WTC11 (cell line): ENCODE data around the gene FBN2. TPM values are rescaled to one million over a fixed set of nuclear protein-coding genes. Genes with fewer than 3 reads are reported as not detected.

ENCODE experiments used
- ATAC-seq: fragments of 200-7000 bp; cut with Tn5 transposase; 2 replicates; pipeline ENCODE4 v1.10.0; 2021; ENCODE audit warnings: mild to moderate bottlenecking, moderate library complexity
- CTCF ChIA-PET: fragments of 300-600 bp; sonication (Branson Sonifier 250); formaldehyde crosslinking; loops from one replicate; lab custom pipeline; 2021; ENCODE audit warnings: antibody characterized with exemption; lab: Charles Lee
- POLR2A ChIA-PET: fragments of 350-600 bp; sonication (Branson Sonifier 250); formaldehyde crosslinking; loops from one replicate; lab custom pipeline; 2021; ENCODE audit warnings: antibody characterized with exemption; lab: Charles Lee
- DNase-seq: peaks from one replicate; pipeline ENCODE4 v3.0.0; 2021; ENCODE audit warnings: low spot score
- H3K27ac Mint-ChIP-seq: 2 replicates; pipeline ENCODE4 v1.8.0; 2021; ENCODE audit warnings: mixed read lengths
- H3K27me3 Mint-ChIP-seq: 2 replicates; pipeline ENCODE4 v1.8.0; 2021; ENCODE audit warnings: low read depth, mild to moderate bottlenecking, moderate library complexity, mixed read lengths
- H3K36me3 Mint-ChIP-seq: 2 replicates; pipeline ENCODE4 v1.8.0; 2021; ENCODE audit warnings: mixed read lengths
- H3K4me1 Mint-ChIP-seq: 2 replicates; pipeline ENCODE4 v1.8.0; 2022; ENCODE audit warnings: mixed read lengths
- H3K4me3 Mint-ChIP-seq: 2 replicates; pipeline ENCODE4 v1.8.0; 2021; ENCODE audit warnings: mild to moderate bottlenecking, moderate library complexity, mixed read lengths
- H3K9me3 Mint-ChIP-seq: 2 replicates; pipeline ENCODE4 v1.8.0; 2021; ENCODE audit warnings: mixed read lengths
- FOXJ3 ChIP-seq: sonication (generic); formaldehyde crosslinking; IDR thresholded peaks from 2 replicates; pipeline ENCODE4 v1.9.0; 2021; ENCODE audit warnings: missing genetic modification reagents, mild to moderate bottlenecking, borderline replicate concordance
- HMGA2 ChIP-seq: fragments of 250-450 bp; sonication (Bioruptor Pico); IDR thresholded peaks from 2 replicates; pipeline ENCODE4 v1.4.0; 2021; ENCODE audit warnings: mild to moderate bottlenecking, moderate library complexity
- IRF2 ChIP-seq: sonication (generic); formaldehyde crosslinking; IDR thresholded peaks from 2 replicates; pipeline ENCODE4 v1.8.0; 2022; ENCODE audit warnings: low read depth, missing genetic modification reagents, borderline replicate concordance
- NR1H2 ChIP-seq: sonication (generic); formaldehyde crosslinking; IDR thresholded peaks from 2 replicates; pipeline ENCODE4 v1.9.0; 2021; ENCODE audit warnings: mild to moderate bottlenecking, moderate library complexity, missing genetic modification reagents
- RELA ChIP-seq: sonication (generic); formaldehyde crosslinking; IDR thresholded peaks from 2 replicates; pipeline ENCODE4 v1.8.1; 2022; ENCODE audit warnings: missing genetic modification reagents, mild to moderate bottlenecking, borderline replicate concordance
- RORB ChIP-seq: fragments of 250-450 bp; sonication (Bioruptor Pico); IDR thresholded peaks from 2 replicates; pipeline ENCODE4 v1.9.0; 2021; ENCODE audit warnings: mild to moderate bottlenecking
- SMAD3 ChIP-seq: sonication (generic); formaldehyde crosslinking; IDR thresholded peaks from 2 replicates; pipeline ENCODE4 v1.8.0; 2022; ENCODE audit warnings: missing genetic modification reagents, mild to moderate bottlenecking, borderline replicate concordance
- SMAD4 ChIP-seq: sonication (generic); formaldehyde crosslinking; IDR thresholded peaks from 2 replicates; pipeline ENCODE4 v1.8.0; 2022; ENCODE audit warnings: mild to moderate bottlenecking, missing genetic modification reagents
- SP1 ChIP-seq: sonication (generic); formaldehyde crosslinking; conservative IDR thresholded peaks from 2 replicates; pipeline ENCODE4 v1.8.1; 2022; ENCODE audit warnings: missing genetic modification reagents
- TP53 ChIP-seq: sonication (generic); formaldehyde crosslinking; IDR thresholded peaks from 2 replicates; pipeline ENCODE4 v1.8.1; 2023; ENCODE audit warnings: mild to moderate bottlenecking, missing genetic modification reagents
- ZNF263 ChIP-seq: sonication (generic); formaldehyde crosslinking; IDR thresholded peaks from 2 replicates; pipeline ENCODE4 v1.8.1; 2022; ENCODE audit warnings: low read depth, mild to moderate bottlenecking, moderate library complexity, missing genetic modification reagents
- total RNA-seq: library from RNA; stranded (reverse); gene quantifications from 3 replicates; pipeline ENCODE4 v1.2.3, GENCODE V29; 2021
- TF ChIP-seq, protein P1 (sequence below): sonication (generic); formaldehyde crosslinking; IDR thresholded peaks from 2 replicates; pipeline ENCODE4 v1.8.0; 2023; ENCODE audit warnings: mild to moderate bottlenecking, missing genetic modification reagents
- TF ChIP-seq, protein P2 (sequence below): sonication (generic); formaldehyde crosslinking; IDR thresholded peaks from 2 replicates; pipeline ENCODE4 v1.8.1; 2022; ENCODE audit warnings: missing genetic modification reagents, borderline replicate concordance
- TF ChIP-seq, protein P3 (sequence below): sonication (generic); formaldehyde crosslinking; IDR thresholded peaks from 2 replicates; pipeline ENCODE4 v1.8.1; 2022; ENCODE audit warnings: low read depth, mild to moderate bottlenecking, moderate library complexity, missing genetic modification reagents, borderline replicate concordance
- TF ChIP-seq, protein P4 (sequence below): fragments of 250-450 bp; sonication (Bioruptor Pico); IDR thresholded peaks from 2 replicates; pipeline ENCODE4 v1.9.0; 2021; ENCODE audit warnings: mild to moderate bottlenecking

Gene FBN2
- total RNA-seq, 1 experiment from 2014 or later: 56.7 TPM

DNA sequence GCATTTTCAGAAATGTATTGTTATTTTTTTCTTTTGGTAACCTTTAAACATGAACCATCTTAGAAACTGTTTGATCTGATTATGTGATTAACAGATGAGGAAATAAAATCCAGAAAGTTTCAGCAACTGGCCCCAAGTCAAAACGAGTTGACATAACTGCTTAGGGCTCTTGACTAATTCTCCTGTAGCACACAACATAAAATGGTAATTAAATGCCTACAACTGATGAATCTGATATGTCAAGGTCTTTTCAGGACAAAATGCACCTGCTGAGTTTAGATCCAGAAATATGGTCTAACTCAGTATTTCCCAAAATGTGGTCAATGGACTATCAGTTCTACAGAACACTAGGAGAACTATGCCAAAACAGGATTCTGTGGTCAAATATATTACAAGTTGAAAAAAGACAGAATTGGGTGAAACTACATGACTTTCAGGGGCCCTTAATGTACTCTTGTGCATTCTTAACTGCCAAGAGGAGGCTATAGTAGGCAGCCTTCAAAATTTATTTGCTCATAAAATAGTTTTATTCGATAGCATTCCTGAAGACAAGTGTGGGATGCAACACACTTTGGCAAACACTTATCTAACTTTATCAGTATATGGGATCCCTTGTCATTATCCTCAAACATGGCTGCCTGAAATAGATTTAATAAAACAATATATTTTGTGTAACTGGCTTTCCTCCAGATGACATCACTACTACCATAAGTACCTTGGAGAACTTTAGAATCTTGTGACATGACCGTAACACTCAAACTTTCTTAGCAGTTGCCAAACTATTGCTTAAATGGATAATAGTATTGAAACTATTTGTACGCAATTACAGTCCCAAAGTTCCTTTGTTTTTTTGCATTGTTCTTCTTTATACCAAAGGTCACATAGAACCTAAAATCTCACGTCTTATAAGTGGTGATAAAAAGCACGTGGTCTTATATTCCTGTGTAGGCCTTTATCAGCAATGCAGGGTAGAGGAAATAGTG lies 59.4 kb downstream of the FBN2 start:
- Mint-ChIP-seq H3K36me3 (no peaks in the 10 kb centered on the region), H3K4me1 (no peaks in the 10 kb centered on the region), H3K9me3 (no peaks in the 10 kb centered on the region), H3K27me3 (no peaks in the 10 kb centered on the region), H3K27ac (no peak overlapping the region), H3K4me3 (no peak overlapping the region)
- POLR2A ChIA-PET: no interaction called here
- ATAC-seq (no peak), DNase-seq (no peak)
- no peak for TF ChIP-seq IRF2 (CRISPR knock-in tag)
- TF ChIP-seq, protein P1, sequence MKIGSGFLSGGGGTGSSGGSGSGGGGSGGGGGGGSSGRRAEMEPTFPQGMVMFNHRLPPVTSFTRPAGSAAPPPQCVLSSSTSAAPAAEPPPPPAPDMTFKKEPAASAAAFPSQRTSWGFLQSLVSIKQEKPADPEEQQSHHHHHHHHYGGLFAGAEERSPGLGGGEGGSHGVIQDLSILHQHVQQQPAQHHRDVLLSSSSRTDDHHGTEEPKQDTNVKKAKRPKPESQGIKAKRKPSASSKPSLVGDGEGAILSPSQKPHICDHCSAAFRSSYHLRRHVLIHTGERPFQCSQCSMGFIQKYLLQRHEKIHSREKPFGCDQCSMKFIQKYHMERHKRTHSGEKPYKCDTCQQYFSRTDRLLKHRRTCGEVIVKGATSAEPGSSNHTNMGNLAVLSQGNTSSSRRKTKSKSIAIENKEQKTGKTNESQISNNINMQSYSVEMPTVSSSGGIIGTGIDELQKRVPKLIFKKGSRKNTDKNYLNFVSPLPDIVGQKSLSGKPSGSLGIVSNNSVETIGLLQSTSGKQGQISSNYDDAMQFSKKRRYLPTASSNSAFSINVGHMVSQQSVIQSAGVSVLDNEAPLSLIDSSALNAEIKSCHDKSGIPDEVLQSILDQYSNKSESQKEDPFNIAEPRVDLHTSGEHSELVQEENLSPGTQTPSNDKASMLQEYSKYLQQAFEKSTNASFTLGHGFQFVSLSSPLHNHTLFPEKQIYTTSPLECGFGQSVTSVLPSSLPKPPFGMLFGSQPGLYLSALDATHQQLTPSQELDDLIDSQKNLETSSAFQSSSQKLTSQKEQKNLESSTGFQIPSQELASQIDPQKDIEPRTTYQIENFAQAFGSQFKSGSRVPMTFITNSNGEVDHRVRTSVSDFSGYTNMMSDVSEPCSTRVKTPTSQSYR (CRISPR knock-in tag): no peak
- CTCF ChIA-PET: no interaction called here

DNA sequence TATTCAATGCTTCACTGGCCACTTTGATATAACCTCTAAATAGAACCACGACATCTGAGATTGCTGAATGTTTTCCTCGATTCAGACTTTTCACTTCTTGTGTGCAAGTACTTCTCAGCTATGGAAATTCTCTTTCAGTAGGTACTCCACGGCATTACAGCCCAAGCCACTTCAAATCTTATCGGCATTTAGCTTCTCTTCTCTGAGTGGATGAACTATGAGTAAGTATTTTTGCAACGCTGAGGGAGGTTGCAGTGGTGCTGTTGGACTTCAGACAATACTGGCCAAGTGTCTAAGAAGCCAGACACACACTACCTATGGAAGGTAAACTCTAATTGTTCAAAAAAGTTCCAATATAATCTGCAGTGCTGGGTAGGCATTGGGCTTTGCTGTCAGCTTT lies 60.1 kb downstream of the FBN2 start:
- ChIA-PET POLR2A (no interaction called here), CTCF (no interaction called here)
- H3K4me1 Mint-ChIP-seq: no peaks in the 10 kb centered on the region
- no peaks in the 10 kb centered on the region for H3K27me3 Mint-ChIP-seq
- DNase-seq (no peak), ATAC-seq (no peak)
- TF ChIP-seq, protein P2, sequence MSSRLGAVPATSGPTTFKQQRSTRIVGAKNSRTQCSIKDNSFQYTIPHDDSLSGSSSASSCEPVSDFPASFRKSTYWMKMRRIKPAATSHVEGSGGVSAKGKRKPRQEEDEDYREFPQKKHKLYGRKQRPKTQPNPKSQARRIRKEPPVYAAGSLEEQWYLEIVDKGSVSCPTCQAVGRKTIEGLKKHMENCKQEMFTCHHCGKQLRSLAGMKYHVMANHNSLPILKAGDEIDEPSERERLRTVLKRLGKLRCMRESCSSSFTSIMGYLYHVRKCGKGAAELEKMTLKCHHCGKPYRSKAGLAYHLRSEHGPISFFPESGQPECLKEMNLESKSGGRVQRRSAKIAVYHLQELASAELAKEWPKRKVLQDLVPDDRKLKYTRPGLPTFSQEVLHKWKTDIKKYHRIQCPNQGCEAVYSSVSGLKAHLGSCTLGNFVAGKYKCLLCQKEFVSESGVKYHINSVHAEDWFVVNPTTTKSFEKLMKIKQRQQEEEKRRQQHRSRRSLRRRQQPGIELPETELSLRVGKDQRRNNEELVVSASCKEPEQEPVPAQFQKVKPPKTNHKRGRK: no peak
- TF ChIP-seq HMGA2 (CRISPR knock-in tag): no peak
- no peak for TF ChIP-seq FOXJ3 (CRISPR knock-in tag)
- no peak for TF ChIP-seq SMAD4 (CRISPR knock-in tag)
- no peak for TF ChIP-seq SP1 (CRISPR knock-in tag)
- no peak for TF ChIP-seq ZNF263 (CRISPR knock-in tag)
- no peak for TF ChIP-seq RELA (CRISPR knock-in tag)
- no peak for TF ChIP-seq RORB (CRISPR knock-in tag)
- no peak for TF ChIP-seq NR1H2 (CRISPR knock-in tag)
- TF ChIP-seq, protein P3, sequence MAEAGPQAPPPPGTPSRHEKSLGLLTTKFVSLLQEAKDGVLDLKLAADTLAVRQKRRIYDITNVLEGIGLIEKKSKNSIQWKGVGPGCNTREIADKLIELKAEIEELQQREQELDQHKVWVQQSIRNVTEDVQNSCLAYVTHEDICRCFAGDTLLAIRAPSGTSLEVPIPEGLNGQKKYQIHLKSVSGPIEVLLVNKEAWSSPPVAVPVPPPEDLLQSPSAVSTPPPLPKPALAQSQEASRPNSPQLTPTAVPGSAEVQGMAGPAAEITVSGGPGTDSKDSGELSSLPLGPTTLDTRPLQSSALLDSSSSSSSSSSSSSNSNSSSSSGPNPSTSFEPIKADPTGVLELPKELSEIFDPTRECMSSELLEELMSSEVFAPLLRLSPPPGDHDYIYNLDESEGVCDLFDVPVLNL (CRISPR knock-in tag): no peak
- no peak for TF ChIP-seq TP53 (CRISPR knock-in tag)
- no peak for TF ChIP-seq SMAD3
- TF ChIP-seq, protein P4, sequence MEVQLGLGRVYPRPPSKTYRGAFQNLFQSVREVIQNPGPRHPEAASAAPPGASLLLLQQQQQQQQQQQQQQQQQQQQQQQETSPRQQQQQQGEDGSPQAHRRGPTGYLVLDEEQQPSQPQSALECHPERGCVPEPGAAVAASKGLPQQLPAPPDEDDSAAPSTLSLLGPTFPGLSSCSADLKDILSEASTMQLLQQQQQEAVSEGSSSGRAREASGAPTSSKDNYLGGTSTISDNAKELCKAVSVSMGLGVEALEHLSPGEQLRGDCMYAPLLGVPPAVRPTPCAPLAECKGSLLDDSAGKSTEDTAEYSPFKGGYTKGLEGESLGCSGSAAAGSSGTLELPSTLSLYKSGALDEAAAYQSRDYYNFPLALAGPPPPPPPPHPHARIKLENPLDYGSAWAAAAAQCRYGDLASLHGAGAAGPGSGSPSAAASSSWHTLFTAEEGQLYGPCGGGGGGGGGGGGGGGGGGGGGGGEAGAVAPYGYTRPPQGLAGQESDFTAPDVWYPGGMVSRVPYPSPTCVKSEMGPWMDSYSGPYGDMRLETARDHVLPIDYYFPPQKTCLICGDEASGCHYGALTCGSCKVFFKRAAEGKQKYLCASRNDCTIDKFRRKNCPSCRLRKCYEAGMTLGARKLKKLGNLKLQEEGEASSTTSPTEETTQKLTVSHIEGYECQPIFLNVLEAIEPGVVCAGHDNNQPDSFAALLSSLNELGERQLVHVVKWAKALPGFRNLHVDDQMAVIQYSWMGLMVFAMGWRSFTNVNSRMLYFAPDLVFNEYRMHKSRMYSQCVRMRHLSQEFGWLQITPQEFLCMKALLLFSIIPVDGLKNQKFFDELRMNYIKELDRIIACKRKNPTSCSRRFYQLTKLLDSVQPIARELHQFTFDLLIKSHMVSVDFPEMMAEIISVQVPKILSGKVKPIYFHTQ (CRISPR knock-in tag): no peak
- TF ChIP-seq, protein P1 (CRISPR knock-in tag): no peak
- H3K36me3 Mint-ChIP-seq: no peaks in the 10 kb centered on the region
- H3K4me3 Mint-ChIP-seq: no peak overlapping the region
- no peak overlapping the region for H3K27ac Mint-ChIP-seq
- no peaks in the 10 kb centered on the region for H3K9me3 Mint-ChIP-seq
